GM12891 (cell line): Measurements from ENCODE around the gene EGFR.

ENCODE experiments used
- PAX5 ChIP-seq: IDR thresholded peaks from 2 replicates; pipeline ENCODE4 v1.6.1; 2011; ENCODE audit warnings: low read length, moderate library complexity, mild to moderate bottlenecking; ENCODE audit not compliant: insufficient read depth, severe bottlenecking
- POLR2A ChIP-seq: IDR thresholded peaks from 2 replicates; pipeline ENCODE4 v1.6.1; 2011; ENCODE audit warnings: low read depth, low read length, control low read depth
- POLR2AphosphoS5 ChIP-seq: IDR thresholded peaks from 2 replicates; pipeline ENCODE4 v1.6.1; 2011; ENCODE audit warnings: low read depth, low read length, control low read depth
- POU2F2 ChIP-seq: IDR thresholded peaks from 2 replicates; pipeline ENCODE4 v1.6.1; 2011; ENCODE audit warnings: low read depth, mild to moderate bottlenecking, control low read depth, low read length, moderate library complexity

DNA sequence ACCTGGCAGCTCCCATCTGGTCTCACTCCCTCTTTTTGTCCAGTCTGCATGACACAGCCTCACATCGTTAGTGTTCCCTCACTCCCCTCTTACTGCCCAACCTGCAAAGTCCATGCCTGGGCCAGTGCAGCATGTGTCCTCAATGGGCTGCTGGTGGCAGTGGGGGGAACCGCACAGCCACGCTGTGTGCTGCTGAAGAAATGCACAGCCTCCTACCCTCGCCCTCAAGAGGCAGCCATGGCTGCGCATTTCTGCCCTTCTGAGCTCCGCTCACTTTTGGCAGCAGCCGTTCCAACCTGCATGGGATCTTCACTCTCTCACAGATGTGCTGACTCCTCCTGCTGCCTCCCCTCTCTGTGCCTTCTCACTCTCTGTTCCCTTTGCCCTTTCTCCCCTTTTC, 103.4 kb downstream of the EGFR start:
- TF ChIP-seq POLR2A (no peak), POLR2AphosphoS5 (no peak), POU2F2 (no peak), PAX5 (no peak)
